Mucosa of gallbladder (tissue), 1 donor: ENCODE data around the gene ABCB1. TPM values are rescaled to one million over a fixed set of nuclear protein-coding genes. Genes with fewer than 3 reads are reported as not detected.

ENCODE experiments used
- DNase-seq: peaks from one replicate; pipeline ENCODE4 v3.0.0-alpha.2; 2020; ENCODE audit warnings: low spot score
- total RNA-seq: library from RNA; stranded (reverse); gene quantifications from one replicate; pipeline ENCODE4 v1.2.1, GENCODE V29; 2021
- donor health status: DM: no; HTN: no; CAD: no.

ABCB1 gene
- total RNA-seq, 1 donor from 2014 or later = 181 TPM

GRCh38 chr7:87513735-87514335 is 86.8 kb downstream of the ABCB1 start:
- DNase-seq = no peak

GRCh38 chr7:87512906-87513305 is 87.8 kb downstream of the ABCB1 start:
- DNase-seq = no peak

- no peak for DNase-seq
These were observed 89.2 kb downstream of the ABCB1 start for GRCh38 chr7:87511510-87511909.

- no peak for DNase-seq
These were observed 90.2 kb downstream of the ABCB1 start for GRCh38 chr7:87510411-87510875.

- no peak for DNase-seq
These were observed 93.2 kb downstream of the ABCB1 start for GRCh38 chr7:87507446-87507845.

GRCh38 chr7:87506246-87507180 is 94.2 kb downstream of the ABCB1 start:
- no peak for DNase-seq

- no peak for DNase-seq
These were observed 95.0 kb downstream of the ABCB1 start for GRCh38 chr7:87505557-87506245.

- DNase-seq = no peak
These were observed 95.6 kb downstream of the ABCB1 start for GRCh38 chr7:87505122-87505521.

- no peak for DNase-seq
These were observed 101.2 kb downstream of the ABCB1 start for GRCh38 chr7:87499494-87499893.

- DNase-seq = no peak
These were observed 101.8 kb downstream of the ABCB1 start for GRCh38 chr7:87498893-87499292.

- no peak for DNase-seq
These were observed 103.2 kb downstream of the ABCB1 start for GRCh38 chr7:87497482-87497881.

- no peak for DNase-seq
These were observed 105.3 kb downstream of the ABCB1 start for GRCh38 chr7:87495366-87495765.

GRCh38 chr7:87494454-87494853 is 106.2 kb downstream of the ABCB1 start:
- DNase-seq = no peak

- no peak for DNase-seq
These were observed 117.6 kb downstream of the ABCB1 start for GRCh38 chr7:87483131-87483530.

GRCh38 chr7:87482115-87482514 is 118.6 kb downstream of the ABCB1 start:
- DNase-seq = no peak

- DNase-seq = no peak
These were observed 120.3 kb downstream of the ABCB1 start for GRCh38 chr7:87480386-87480785.

- DNase-seq = no peak
These were observed 120.7 kb downstream of the ABCB1 start for GRCh38 chr7:87479951-87480350.

GRCh38 chr7:87476179-87476557 is 124.5 kb downstream of the ABCB1 start:
- DNase-seq = no peak

- no peak for DNase-seq
These were observed 125.1 kb downstream of the ABCB1 start, which contains the start of gene ABCB4 for GRCh38 chr7:87475359-87476178. TSS of gene ABCB4 (minus strand) at chr7:87475680. CDS start at chr7:87475465, 215 bp downstream.

GRCh38 chr7:87474533-87475358 is 125.9 kb downstream of the ABCB1 start:
- DNase-seq = no peak

GRCh38 chr7:87473986-87474385 is 126.7 kb downstream of the ABCB1 start:
- DNase-seq = no peak
